ENCODE measurements around the gene ASTN1.

The ASTN1 gene

GRCh38 chr1:177164380-177165068 is at the start of gene ASTN1:
TSS of gene ASTN1 (minus strand) at chr1:177164712. CDS start at chr1:177164676, 36 bp downstream.
- DNase-seq (ENCODE audit: low read depth): no peak

GRCh38 chr1:177211231-177211630 is 46.7 kb upstream of the ASTN1 start:
- DNase-seq (ENCODE audit: low read depth): no peak
- no peak overlapping the region for H3K4me3 ChIP-seq (ENCODE audit: low read depth, low read length)
- no peak for TF ChIP-seq CTCF (IDR thresholded peaks at IDR 0.05; ENCODE audit: low read depth, low read length, missing control alignments)
- in situ Hi-C loops (cut with HindIII; ENCODE audit: low sequenced_read_pairs): no loop called here

More at GRCh38 chr1:177164380-177165068, at the start of gene ASTN1:
- H3K4me3 ChIP-seq (ENCODE audit: low read depth, low read length): peak within 1 kb of the TSS; percentile 44
- in situ Hi-C loops (cut with HindIII; ENCODE audit: low sequenced_read_pairs): no loop called here
- TF ChIP-seq CTCF (IDR thresholded peaks at IDR 0.05; ENCODE audit: low read depth, low read length, missing control alignments): no peak

- no peak overlapping the region for H3K4me3 ChIP-seq (ENCODE audit: low read depth, low read length)
- in situ Hi-C loops (cut with HindIII; ENCODE audit: low sequenced_read_pairs): no loop called here
- no peak for TF ChIP-seq CTCF (IDR thresholded peaks at IDR 0.05; ENCODE audit: low read depth, low read length, missing control alignments)
- no peak for DNase-seq (ENCODE audit: low read depth)
Observed at GRCh38 chr1:177210071-177210470, 45.6 kb upstream of the ASTN1 start.

- in situ Hi-C loops (cut with HindIII; ENCODE audit: low sequenced_read_pairs): no loop called here
- no peak overlapping the region for H3K4me3 ChIP-seq (ENCODE audit: low read depth, low read length)
- DNase-seq (ENCODE audit: low read depth): peak; percentile 94
- TF ChIP-seq CTCF (IDR thresholded peaks at IDR 0.05; ENCODE audit: low read depth, low read length, missing control alignments): no peak
Observed at GRCh38 chr1:177209357-177209756, 44.8 kb upstream of the ASTN1 start.

GRCh38 chr1:177208920-177209319 is 44.4 kb upstream of the ASTN1 start:
- H3K4me3 ChIP-seq (ENCODE audit: low read depth, low read length): no peak overlapping the region
- in situ Hi-C loops (cut with HindIII; ENCODE audit: low sequenced_read_pairs): no loop called here
- no peak for DNase-seq (ENCODE audit: low read depth)
- no peak for TF ChIP-seq CTCF (IDR thresholded peaks at IDR 0.05; ENCODE audit: low read depth, low read length, missing control alignments)

- no peak overlapping the region for H3K4me3 ChIP-seq (ENCODE audit: low read depth, low read length)
- in situ Hi-C loops (cut with HindIII; ENCODE audit: low sequenced_read_pairs): no loop called here
- no peak for TF ChIP-seq CTCF (IDR thresholded peaks at IDR 0.05; ENCODE audit: low read depth, low read length, missing control alignments)
- DNase-seq (ENCODE audit: low read depth): no peak
Observed at GRCh38 chr1:177206831-177207355, 42.4 kb upstream of the ASTN1 start.

All from astrocyte of the cerebellum (primary cell).